Tibial artery (tissue), 4 donors: ENCODE results near the gene MAGEE2.
"Not testable (repeated sequence)": the region's sequence is repeated elsewhere in the genome, so short reads cannot be mapped to it uniquely, and the experiment has no call there.

Experiments used
- DNase-seq, 2 donors: peaks; one replicate each; pipeline ENCODE4 v3.0.0-alpha.2; 2019
- H3K27ac ChIP-seq, 2 donors: fragments of 200-600 bp; sonication (generic) in 1 of 2; 1 replicate in 1 of 2; 2 replicates in 1 of 2; pipeline ENCODE4 v1.5.1; 2018 to 2019; ENCODE audit warnings: mild to moderate bottlenecking in 1 of 2
- H3K27me3 ChIP-seq, 2 donors: fragments of 200-600 bp; sonication (generic) in 1 of 2; one replicate each; pipeline versions ENCODE4 v1.5.1 to v1.6.0; 2016 to 2019
- H3K36me3 ChIP-seq, 3 donors: fragments of 200-600 bp; sonication (generic) in 2 of 3; one replicate each; pipeline ENCODE4 v1.5.1; 2016 to 2019; ENCODE audit warnings: mild to moderate bottlenecking in 2 of 3
- H3K4me1 ChIP-seq, 4 donors: fragments of 200-600 bp; sonication (generic) in 2 of 4; 1 replicate in 3 of 4; 2 replicates in 1 of 4; pipeline ENCODE4 v1.5.1; 2016 to 2019
- H3K4me3 ChIP-seq, 2 donors: fragments of 200-600 bp; sonication (generic) in 1 of 2; 1 replicate in 1 of 2; 2 replicates in 1 of 2; pipeline ENCODE4 v1.5.1; 2018 to 2019; ENCODE audit warnings: mild to moderate bottlenecking in 2 of 2
- H3K9me3 ChIP-seq, 3 donors: fragments of 200-600 bp; sonication (generic) in 1 of 3; one replicate each; pipeline ENCODE4 v1.5.1; 2016 to 2019
- CTCF ChIP-seq, 2 experiments: fragments of 200-600 bp in 1 of 2; fragments of 450-650 bp in 1 of 2; IDR thresholded peaks; one replicate each; pipeline ENCODE4 v1.5.1; 2017 to 2019; ENCODE audit warnings: antibody characterized with exemption in 2 of 2, mild to moderate bottlenecking in 1 of 2, moderate library complexity in 1 of 2
- intact Hi-C: fragments of 100-400 bp; cut with DNase I; formaldehyde crosslinking; loops from one replicate; pipeline ENCODE4 v1.15.0; 2023; ENCODE audit warnings: low total_unique reads

The MAGEE2 gene

GRCh38 chrX:75784680-75785491, at the start of gene MAGEE2:
TSS of gene MAGEE2 (minus strand) at chrX:75785254. CDS start at chrX:75785051, 203 bp downstream.
- Histone ChIP-seq H3K36me3 (no peaks in the 10 kb centered on the region), H3K27me3 (no peaks in the 10 kb centered on the region), H3K4me1 (no peaks in the 10 kb centered on the region), H3K4me3 (peak within 1 kb of the TSS; percentile 23 to 42), H3K27ac (no peak within 1 kb of the TSS), H3K9me3 (peaks cover 0 to 8% (median 0%) of the 10 kb centered on the region in 3 donors)
- intact Hi-C loops: no loop called here
- DNase-seq: no peak
- no peak for TF ChIP-seq CTCF (IDR thresholded peaks at IDR 0.05)

- intact Hi-C loops: no loop called here
- peaks cover 0 to 8% (median 0%) of the 10 kb centered on the region in 3 donors for H3K9me3 ChIP-seq
Observed at GRCh38 chrX:75786290-75786689, 1.2 kb upstream of the MAGEE2 start.

GRCh38 chrX:75781611-75782010, 3.4 kb downstream of the MAGEE2 start:
- H3K27ac ChIP-seq: no peak overlapping the region
- no peaks in the 10 kb centered on the region for H3K36me3 ChIP-seq
- no peak for DNase-seq
- no peaks in the 10 kb centered on the region for H3K4me1 ChIP-seq
- no peak for TF ChIP-seq CTCF (IDR thresholded peaks at IDR 0.05)
- H3K27me3 ChIP-seq: no peaks in the 10 kb centered on the region
- H3K4me3 ChIP-seq: no peak overlapping the region
- intact Hi-C loops: no loop called here
- peaks cover 0 to 8% (median 0%) of the 10 kb centered on the region in 3 donors for H3K9me3 ChIP-seq

More at GRCh38 chrX:75786290-75786689, 1.2 kb upstream of the MAGEE2 start:
- DNase-seq: no peak
- Histone ChIP-seq H3K27ac (no peak overlapping the region), H3K4me3 (no peak overlapping the region), H3K4me1 (no peaks in the 10 kb centered on the region), H3K27me3 (no peaks in the 10 kb centered on the region), H3K36me3 (no peaks in the 10 kb centered on the region)
- no peak for TF ChIP-seq CTCF (IDR thresholded peaks at IDR 0.05)

GRCh38 chrX:75768063-75768462, 17.0 kb downstream of the MAGEE2 start:
- H3K27me3 ChIP-seq, H3K27ac ChIP-seq, H3K36me3 ChIP-seq, DNase-seq, H3K4me1 ChIP-seq, H3K9me3 ChIP-seq, H3K4me3 ChIP-seq, intact Hi-C loops: not testable (repeated sequence)

GRCh38 chrX:75748431-75748830, 36.6 kb downstream of the MAGEE2 start:
- peaks cover 0 to 16% (median 8%) of the 10 kb centered on the region in 3 donors for H3K9me3 ChIP-seq
- H3K36me3 ChIP-seq: no peaks in the 10 kb centered on the region
- peaks cover 0 to 7% (median 0%) of the 10 kb centered on the region in 4 donors for H3K4me1 ChIP-seq
- no peaks in the 10 kb centered on the region for H3K27me3 ChIP-seq
- no peak for TF ChIP-seq CTCF (IDR thresholded peaks at IDR 0.05)
- no peak overlapping the region for H3K4me3 ChIP-seq
- DNase-seq: no peak
- no peak overlapping the region for H3K27ac ChIP-seq
- intact Hi-C loops: no loop called here

- DNase-seq: no peak
- Histone ChIP-seq H3K9me3 (peaks cover 0 to 29% (median 8%) of the 10 kb centered on the region in 3 donors), H3K4me3 (peak overlapping the region; percentile 49 to 55), H3K36me3 (no peaks in the 10 kb centered on the region), H3K27me3 (no peaks in the 10 kb centered on the region), H3K4me1 (peaks cover 0 to 7% (median 0%) of the 10 kb centered on the region in 4 donors), H3K27ac (peak overlapping the region; percentile 52 to 61)
- TF ChIP-seq CTCF (IDR thresholded peaks at IDR 0.05): no peak
- intact Hi-C loops: no loop called here
Observed at GRCh38 chrX:75746891-75747639, 38.0 kb downstream of the MAGEE2 start.
